ENCODE measurements around the gene CBFA2T2. TPM values are rescaled to one million over a fixed set of nuclear protein-coding genes. Genes with fewer than 3 reads are reported as not detected.
A peak's percentile ranks its signal among the peaks of the same experiment; 100 is the strongest.
"Not testable (repeated sequence)": the region's sequence is repeated elsewhere in the genome, so short reads cannot be mapped to it uniquely, and the experiment has no call there.

The CBFA2T2 gene
- total RNA-seq, 2 donors from 2014 or later: 14.4 to 15.7 TPM

DNA sequence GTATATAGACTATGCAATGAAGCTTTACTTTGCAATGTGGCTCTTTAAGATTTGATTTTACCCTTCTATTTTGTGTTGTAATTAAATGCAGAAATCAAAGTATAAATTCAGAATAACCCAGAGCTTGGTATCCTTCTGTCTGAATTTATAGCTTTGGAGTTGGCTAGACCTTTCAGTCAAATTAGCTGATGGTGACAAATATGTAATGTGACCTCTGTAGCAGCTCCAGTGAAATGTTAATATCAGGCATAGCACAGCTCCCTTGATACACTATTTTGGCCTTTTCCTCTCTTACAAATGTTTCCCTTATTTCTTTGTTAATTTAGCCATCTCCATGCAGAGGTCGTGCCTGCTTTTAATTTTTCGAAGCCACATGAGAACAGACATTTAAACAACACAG is 11.1 kb downstream of the CBFA2T2 start:
- no peaks in the 10 kb centered on the region for H3K36me3 Mint-ChIP-seq (ENCODE audit: insufficient read depth in 2 of 2)
- ATAC-seq (replicated peaks in 1 of 2) (no peak), DNase-seq (no peak)
- no peaks in the 10 kb centered on the region for H3K27me3 Mint-ChIP-seq (ENCODE audit: low read depth)
- no peaks in the 10 kb centered on the region for H3K4me1 Mint-ChIP-seq (ENCODE audit: low read depth)
- H3K27ac Mint-ChIP-seq: no peak overlapping the region
- H3K4me3 Mint-ChIP-seq: no peak overlapping the region
- H3K9me3 Mint-ChIP-seq: no peaks in the 10 kb centered on the region

DNA sequence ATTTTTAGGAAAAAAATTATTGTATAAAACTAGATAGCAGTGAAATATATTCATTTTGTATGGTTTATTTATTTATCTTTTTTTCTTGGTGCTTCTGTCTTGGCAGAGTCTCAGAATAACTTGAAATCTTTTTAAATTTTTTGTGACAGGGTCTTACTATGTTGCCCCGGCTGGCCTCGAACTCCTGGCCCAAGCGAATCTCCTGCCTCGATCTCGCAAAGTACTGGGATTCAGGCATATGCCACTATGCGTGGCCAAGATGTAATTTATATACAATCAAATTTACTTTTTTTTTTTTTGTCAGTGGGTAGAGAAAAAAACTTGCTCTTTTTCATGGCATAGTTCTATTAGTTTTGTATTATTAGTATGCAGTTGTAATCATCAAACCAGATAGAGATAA is 13.7 kb downstream of the CBFA2T2 start:
- Mint-ChIP-seq H3K4me1 (ENCODE audit: low read depth) (no peaks in the 10 kb centered on the region), H3K4me3 (no peak overlapping the region), H3K9me3 (peaks cover 2 to 4% of the 10 kb centered on the region in 2 donors), H3K36me3 (ENCODE audit: insufficient read depth in 2 of 2) (peaks cover 2 to 5% of the 10 kb centered on the region in 2 donors), H3K27ac (no peak overlapping the region), H3K27me3 (ENCODE audit: low read depth) (no peaks in the 10 kb centered on the region)
- ATAC-seq (replicated peaks in 1 of 2) (no peak), DNase-seq (no peak)

DNA sequence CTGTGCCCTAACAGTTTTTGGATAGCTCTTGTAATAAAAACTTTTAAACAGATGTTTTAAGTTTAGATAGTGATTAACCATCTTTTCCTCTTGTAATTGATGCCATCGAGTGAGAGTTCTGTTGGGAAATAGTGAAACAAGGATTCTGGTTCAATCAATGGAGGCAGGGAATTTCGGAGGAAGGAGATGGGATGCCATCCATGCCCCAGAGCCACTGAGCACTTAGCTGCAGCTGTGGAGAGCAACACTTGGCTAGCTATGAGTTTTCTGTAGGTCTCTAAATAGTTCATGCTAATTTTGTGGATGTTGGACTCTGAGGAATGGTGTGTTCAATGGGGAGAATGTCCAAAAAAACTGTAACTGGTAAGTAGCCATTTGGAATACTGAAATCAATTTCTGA is 16.7 kb downstream of the CBFA2T2 start:
- no peaks in the 10 kb centered on the region for H3K27me3 Mint-ChIP-seq (ENCODE audit: low read depth)
- H3K4me1 Mint-ChIP-seq (ENCODE audit: low read depth): no peaks in the 10 kb centered on the region
- no peak for DNase-seq
- no peak overlapping the region for H3K27ac Mint-ChIP-seq
- no peak for ATAC-seq (replicated peaks in 1 of 2)
- H3K36me3 Mint-ChIP-seq (ENCODE audit: insufficient read depth in 2 of 2): peaks cover 4 to 9% of the 10 kb centered on the region in 2 donors
- no peak overlapping the region for H3K4me3 Mint-ChIP-seq
- peaks cover 2 to 5% of the 10 kb centered on the region in 2 donors for H3K9me3 Mint-ChIP-seq

DNA sequence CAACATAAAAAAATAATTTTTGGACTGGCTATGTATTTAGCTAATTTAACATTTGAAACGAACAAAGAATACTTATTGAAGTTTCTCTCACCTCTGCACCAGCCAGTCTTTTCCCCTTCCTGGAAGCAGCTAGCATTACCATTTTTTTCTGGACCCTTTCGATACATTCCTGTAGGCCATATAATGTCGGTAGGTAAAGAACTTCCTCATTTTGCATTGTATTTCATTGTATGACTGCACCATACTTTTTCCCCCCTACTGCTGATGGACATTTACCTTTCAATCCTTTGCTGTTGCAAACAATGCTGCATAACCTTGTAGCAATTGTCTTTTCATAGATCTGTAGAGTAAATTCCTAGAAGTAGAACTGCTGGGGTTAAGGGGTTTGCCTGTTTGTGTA is 17.6 kb downstream of the CBFA2T2 start:
- peaks cover 2 to 5% of the 10 kb centered on the region in 2 donors for H3K9me3 Mint-ChIP-seq
- DNase-seq (no peak), ATAC-seq (replicated peaks in 1 of 2) (no peak)
- peaks cover 2% of the 10 kb centered on the region for H3K4me1 Mint-ChIP-seq (ENCODE audit: low read depth)
- no peak overlapping the region for H3K4me3 Mint-ChIP-seq
- no peak overlapping the region for H3K27ac Mint-ChIP-seq
- peaks cover 4 to 9% of the 10 kb centered on the region in 2 donors for H3K36me3 Mint-ChIP-seq (ENCODE audit: insufficient read depth in 2 of 2)
- no peaks in the 10 kb centered on the region for H3K27me3 Mint-ChIP-seq (ENCODE audit: low read depth)

DNA sequence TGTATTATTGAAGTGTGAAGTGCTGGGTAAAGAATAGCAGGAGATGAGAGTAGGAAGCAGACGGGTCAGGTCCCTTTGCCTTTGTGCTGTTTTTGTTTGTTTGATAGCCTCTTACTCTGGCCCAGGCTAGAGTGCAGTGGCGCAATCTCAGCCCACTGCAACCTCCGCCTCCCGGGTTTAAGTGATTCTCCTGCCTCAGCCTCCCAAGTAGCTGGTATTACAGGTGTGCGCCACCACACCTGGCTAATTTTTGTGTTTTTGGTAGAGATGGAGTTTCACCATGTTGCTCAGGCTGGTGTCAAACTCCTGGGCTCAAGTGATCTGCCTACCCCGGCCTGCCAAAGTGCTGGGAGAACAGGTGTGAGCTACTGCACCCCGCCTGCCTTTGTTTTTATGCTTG is 18.1 kb downstream of the CBFA2T2 start:
- not testable (repeated sequence) for H3K27ac Mint-ChIP-seq, H3K4me3 Mint-ChIP-seq

DNA sequence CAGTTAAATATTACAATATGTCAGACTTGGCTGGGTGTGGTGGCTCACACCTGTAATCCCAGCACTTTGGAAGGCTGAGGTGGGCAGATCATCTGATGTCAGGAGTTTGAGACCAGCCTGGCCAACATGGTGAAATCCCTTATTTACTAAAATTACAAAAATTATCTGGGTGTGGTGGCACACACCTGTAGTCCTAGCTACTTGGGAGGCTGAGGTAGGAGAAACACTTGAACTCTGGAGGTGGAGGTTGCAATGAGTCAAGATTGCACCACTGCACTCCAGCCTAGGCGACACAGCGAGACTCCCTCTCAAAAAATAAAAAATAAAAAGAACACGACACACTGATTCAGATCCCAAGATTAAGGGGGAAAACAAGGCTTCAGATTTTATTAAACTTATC is 19.2 kb downstream of the CBFA2T2 start:
- DNase-seq; H3K36me3 Mint-ChIP-seq (ENCODE audit: insufficient read depth in 2 of 2); H3K4me1 Mint-ChIP-seq (ENCODE audit: low read depth); H3K27ac Mint-ChIP-seq; H3K9me3 Mint-ChIP-seq; H3K4me3 Mint-ChIP-seq; H3K27me3 Mint-ChIP-seq (ENCODE audit: low read depth); ATAC-seq (replicated peaks in 1 of 2): not testable (repeated sequence)

More for the DNA sequence above, 18.1 kb downstream of the CBFA2T2 start:
- DNase-seq; ATAC-seq (replicated peaks in 1 of 2); H3K4me1 Mint-ChIP-seq (ENCODE audit: low read depth); H3K36me3 Mint-ChIP-seq (ENCODE audit: insufficient read depth in 2 of 2); H3K27me3 Mint-ChIP-seq (ENCODE audit: low read depth); H3K9me3 Mint-ChIP-seq: not testable (repeated sequence)

DNA sequence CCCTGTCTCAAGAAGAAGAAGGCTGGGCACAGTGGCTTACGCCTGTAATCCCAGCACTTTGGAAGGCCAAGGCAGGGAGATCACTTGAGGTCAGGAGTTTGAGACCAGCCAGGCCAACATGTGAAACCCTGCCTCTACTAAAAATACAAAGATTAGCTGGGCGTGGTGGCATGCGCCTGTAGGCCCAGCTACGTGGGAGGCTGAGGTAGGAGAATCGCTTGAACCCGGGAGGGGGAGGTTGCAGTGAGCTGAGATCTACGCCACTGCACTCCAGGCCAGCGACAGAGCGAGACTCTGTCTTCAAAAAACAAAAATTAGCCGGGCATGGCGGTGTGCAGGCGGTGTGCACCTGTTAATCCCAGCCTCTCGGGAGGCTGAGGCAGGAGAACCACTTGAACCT is 22.0 kb downstream of the CBFA2T2 start:
- H3K4me3 Mint-ChIP-seq; H3K4me1 Mint-ChIP-seq (ENCODE audit: low read depth); DNase-seq; ATAC-seq (replicated peaks in 1 of 2); H3K9me3 Mint-ChIP-seq; H3K27ac Mint-ChIP-seq; H3K27me3 Mint-ChIP-seq (ENCODE audit: low read depth); H3K36me3 Mint-ChIP-seq (ENCODE audit: insufficient read depth in 2 of 2): not testable (repeated sequence)

DNA sequence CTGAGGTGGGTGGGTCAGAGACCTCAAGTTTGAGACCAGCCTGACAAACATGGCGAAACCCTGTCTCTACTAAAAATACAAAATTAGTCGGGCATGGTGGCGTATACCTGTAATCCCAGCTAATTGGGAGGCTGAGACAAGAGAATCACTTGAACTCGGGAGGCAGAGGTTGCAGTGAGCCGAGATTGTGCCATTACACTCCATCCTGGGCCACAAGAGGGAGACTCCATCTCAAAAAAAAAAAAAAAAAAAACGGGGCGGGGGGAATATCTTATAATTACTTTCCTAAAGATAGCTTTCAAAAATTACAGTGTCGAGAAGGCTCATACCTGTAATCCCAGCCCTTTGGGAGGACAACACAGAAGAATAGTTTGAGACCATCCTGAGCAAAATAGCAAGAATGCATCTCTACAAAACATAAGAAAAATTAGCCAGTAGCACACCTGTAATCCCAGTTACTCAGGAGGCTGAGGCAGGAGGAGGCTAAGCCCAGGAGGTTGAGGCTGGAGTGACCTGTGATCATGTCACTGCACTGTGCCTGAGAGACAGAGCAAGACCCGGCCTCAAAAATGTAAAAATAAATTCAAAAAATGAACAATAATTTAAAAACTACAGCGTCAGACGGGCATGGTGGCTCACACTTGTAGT is 25.8 kb downstream of the CBFA2T2 start:
- no peaks in the 10 kb centered on the region for H3K27me3 Mint-ChIP-seq (ENCODE audit: low read depth)
- H3K4me1 Mint-ChIP-seq (ENCODE audit: low read depth): peaks cover 11% of the 10 kb centered on the region
- H3K9me3 Mint-ChIP-seq: no peaks in the 10 kb centered on the region
- no peak for ATAC-seq (replicated peaks in 1 of 2)
- no peak overlapping the region for H3K27ac Mint-ChIP-seq
- no peak overlapping the region for H3K4me3 Mint-ChIP-seq
- DNase-seq: no peak
- H3K36me3 Mint-ChIP-seq (ENCODE audit: insufficient read depth in 2 of 2): no peaks in the 10 kb centered on the region

DNA sequence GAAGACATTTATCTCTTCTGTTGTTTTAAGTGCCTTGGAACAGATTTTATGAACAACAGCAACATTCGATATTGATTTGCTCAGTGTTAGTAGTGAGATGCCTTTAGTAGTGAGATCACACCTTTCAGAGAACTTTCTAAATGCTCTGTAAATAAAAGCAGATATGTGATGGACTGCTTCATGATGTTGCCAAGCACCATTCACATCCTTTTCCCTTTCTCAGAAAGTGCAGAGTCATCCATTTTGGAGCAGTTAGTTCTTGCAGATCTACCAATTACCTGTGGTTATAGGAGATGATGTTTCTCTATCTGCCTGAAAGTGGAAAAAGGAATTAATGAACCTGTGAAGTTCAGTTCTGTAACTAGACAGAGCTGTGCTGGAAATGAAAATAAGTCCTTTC is 27.0 kb downstream of the CBFA2T2 start:
- Mint-ChIP-seq H3K4me1 (ENCODE audit: low read depth) (peaks cover 17% of the 10 kb centered on the region), H3K4me3 (no peak overlapping the region), H3K9me3 (no peaks in the 10 kb centered on the region), H3K36me3 (ENCODE audit: insufficient read depth in 2 of 2) (no peaks in the 10 kb centered on the region), H3K27me3 (ENCODE audit: low read depth) (no peaks in the 10 kb centered on the region), H3K27ac (no peak overlapping the region)
- DNase-seq: no peak
- no peak for ATAC-seq (replicated peaks in 1 of 2)

DNA sequence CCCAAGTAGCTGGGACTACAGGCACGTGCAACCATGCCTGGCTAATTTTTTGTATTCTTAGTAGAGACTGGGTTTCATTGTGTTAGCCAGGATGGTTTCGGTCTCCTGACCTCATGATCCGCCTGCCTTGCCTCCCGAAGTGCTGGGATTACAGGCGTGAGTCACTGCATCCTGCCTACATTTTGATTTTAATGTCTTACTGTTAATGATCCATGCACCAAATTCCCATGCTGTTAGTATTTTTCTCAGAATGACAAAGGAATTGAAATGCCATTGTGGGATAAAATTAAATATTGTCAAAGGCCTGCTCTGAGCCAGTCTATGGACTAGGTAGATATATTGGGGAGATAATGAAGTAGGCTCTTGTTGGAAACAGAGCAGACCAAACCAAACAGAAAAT is 28.2 kb downstream of the CBFA2T2 start:
- Mint-ChIP-seq H3K36me3 (ENCODE audit: insufficient read depth in 2 of 2) (no peaks in the 10 kb centered on the region), H3K27me3 (ENCODE audit: low read depth) (no peaks in the 10 kb centered on the region), H3K4me3 (no peak overlapping the region), H3K9me3 (no peaks in the 10 kb centered on the region), H3K4me1 (ENCODE audit: low read depth) (peaks cover 18% of the 10 kb centered on the region), H3K27ac (no peak overlapping the region)
- DNase-seq: no peak
- ATAC-seq (replicated peaks in 1 of 2): no peak

DNA sequence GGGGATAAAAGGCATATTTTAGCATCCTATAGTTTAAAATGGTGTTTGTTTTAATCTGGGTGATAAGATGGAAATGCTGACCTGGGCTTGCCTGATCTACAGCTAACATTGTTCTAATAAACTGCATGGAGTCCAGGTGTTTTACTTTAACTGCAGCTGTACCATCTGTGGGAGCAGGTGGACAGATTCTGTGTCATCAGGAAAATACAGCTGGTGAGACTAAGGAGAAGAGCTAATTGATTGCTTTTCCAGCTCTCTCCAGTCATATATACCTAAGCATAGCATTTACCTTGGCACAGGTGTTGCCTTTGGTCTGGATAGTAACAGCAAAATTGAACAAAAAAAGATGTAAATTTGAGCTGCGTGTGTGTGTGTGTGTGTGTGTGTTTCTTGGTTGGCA is 31.6 kb downstream of the CBFA2T2 start:
- H3K36me3 Mint-ChIP-seq (ENCODE audit: insufficient read depth in 2 of 2): no peaks in the 10 kb centered on the region
- H3K4me1 Mint-ChIP-seq (ENCODE audit: low read depth): peaks cover 22% of the 10 kb centered on the region
- no peaks in the 10 kb centered on the region for H3K27me3 Mint-ChIP-seq (ENCODE audit: low read depth)
- DNase-seq (no peak), ATAC-seq (replicated peaks in 1 of 2) (no peak)
- no peaks in the 10 kb centered on the region for H3K9me3 Mint-ChIP-seq
- no peak overlapping the region for H3K27ac Mint-ChIP-seq
- no peak overlapping the region for H3K4me3 Mint-ChIP-seq

DNA sequence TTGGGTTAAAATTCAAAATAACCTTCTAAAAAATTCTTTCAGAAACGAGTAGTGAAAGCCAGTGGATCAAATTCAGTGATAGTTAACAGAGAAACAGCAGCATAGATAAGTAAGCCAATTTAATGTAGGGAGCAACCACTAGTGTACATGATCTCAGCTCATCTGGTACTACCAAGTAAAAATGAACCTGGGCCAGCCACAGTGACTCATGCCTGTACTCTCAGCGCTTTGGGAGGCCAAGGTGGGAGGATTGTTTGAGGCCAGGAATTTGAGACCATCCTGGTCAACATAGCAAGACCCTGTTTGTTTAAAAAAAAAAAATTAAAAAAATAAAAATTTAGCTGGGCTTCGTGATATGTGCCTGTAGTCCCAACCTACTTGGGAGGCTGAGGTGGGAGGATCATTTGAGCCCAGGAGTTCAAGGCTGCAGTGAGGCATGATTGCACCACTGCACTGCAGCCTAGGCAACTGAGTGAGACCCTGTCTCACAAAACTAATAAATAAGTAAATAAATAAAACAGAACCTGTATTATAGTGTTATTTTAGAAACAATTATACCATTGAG is 32.4 kb downstream of the CBFA2T2 start:
- no peak overlapping the region for H3K4me3 Mint-ChIP-seq
- ATAC-seq (replicated peaks in 1 of 2) (peak; percentile 76 to 80), DNase-seq (peak; percentile 24 to 38)
- no peaks in the 10 kb centered on the region for H3K27me3 Mint-ChIP-seq (ENCODE audit: low read depth)
- H3K36me3 Mint-ChIP-seq (ENCODE audit: insufficient read depth in 2 of 2): no peaks in the 10 kb centered on the region
- no peaks in the 10 kb centered on the region for H3K9me3 Mint-ChIP-seq
- peaks cover 16% of the 10 kb centered on the region for H3K4me1 Mint-ChIP-seq (ENCODE audit: low read depth)
- peak overlapping the region; percentile 64 for H3K27ac Mint-ChIP-seq

DNA sequence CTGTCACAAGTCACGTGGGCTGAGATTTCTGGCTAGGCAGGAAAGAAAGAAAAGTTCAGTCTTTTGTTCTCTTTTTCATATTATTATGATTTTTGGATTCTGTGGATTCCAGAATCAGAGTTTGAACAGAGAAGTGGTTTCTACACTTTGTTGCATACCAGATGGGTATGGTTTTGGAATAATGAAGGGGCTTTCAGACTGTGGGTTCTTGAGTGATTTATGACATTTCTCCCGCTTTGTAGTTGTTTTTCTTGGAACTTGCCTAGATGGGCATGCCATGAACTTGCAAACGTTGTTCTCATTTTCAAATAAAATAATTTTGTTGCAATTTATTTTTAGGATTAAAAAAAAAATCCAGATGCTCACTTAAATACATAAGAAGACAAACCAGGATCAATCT is 34.4 kb downstream of the CBFA2T2 start:
- no peak for DNase-seq
- H3K4me1 Mint-ChIP-seq (ENCODE audit: low read depth): peaks cover 16% of the 10 kb centered on the region
- no peaks in the 10 kb centered on the region for H3K9me3 Mint-ChIP-seq
- no peaks in the 10 kb centered on the region for H3K27me3 Mint-ChIP-seq (ENCODE audit: low read depth)
- H3K4me3 Mint-ChIP-seq: no peak overlapping the region
- no peak overlapping the region for H3K27ac Mint-ChIP-seq
- no peaks in the 10 kb centered on the region for H3K36me3 Mint-ChIP-seq (ENCODE audit: insufficient read depth in 2 of 2)
- ATAC-seq (replicated peaks in 1 of 2): no peak

DNA sequence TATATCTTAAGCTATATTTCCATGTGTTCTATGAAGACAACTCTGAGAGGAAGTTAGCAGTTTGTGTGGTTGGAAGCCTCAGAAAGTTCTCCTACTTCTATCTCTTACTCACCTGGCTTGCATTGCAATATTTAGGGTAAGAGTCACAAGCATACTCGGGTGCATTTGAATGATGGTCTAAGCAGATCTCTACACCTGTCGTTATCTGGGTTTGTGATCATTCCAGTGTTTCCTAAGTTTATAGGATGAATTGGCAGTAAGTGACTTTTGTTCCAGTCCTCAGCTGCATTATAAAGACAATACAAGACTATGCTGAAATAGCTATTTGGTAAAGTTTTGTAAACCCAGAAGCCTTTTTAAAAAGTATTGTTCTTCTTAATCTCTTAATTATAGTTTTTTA is 36.9 kb downstream of the CBFA2T2 start:
- ATAC-seq (replicated peaks in 1 of 2) (no peak), DNase-seq (no peak)
- no peaks in the 10 kb centered on the region for H3K36me3 Mint-ChIP-seq (ENCODE audit: insufficient read depth in 2 of 2)
- H3K27ac Mint-ChIP-seq: no peak overlapping the region
- H3K27me3 Mint-ChIP-seq (ENCODE audit: low read depth): no peaks in the 10 kb centered on the region
- no peak overlapping the region for H3K4me3 Mint-ChIP-seq
- no peaks in the 10 kb centered on the region for H3K9me3 Mint-ChIP-seq
- peaks cover 28% of the 10 kb centered on the region for H3K4me1 Mint-ChIP-seq (ENCODE audit: low read depth)
